BLaER1 treated with 17β-estradiol and CSF1 and Interleukin-3, amounts not matched to agents 10 nM and 100 nM (cell line): ENCODE results near the gene WDR86.

Experiments
- H3K27ac ChIP-seq, 11 experiments: shearing (Covaris generic); formaldehyde crosslinking; 2 replicates each; pipeline ENCODE4 v1.8.1; 2022
- H3K27me3 ChIP-seq, 11 experiments: shearing (Covaris generic); formaldehyde crosslinking; 2 replicates each; pipeline ENCODE4 v1.8.1; 2022
- H3K36me3 ChIP-seq, 11 experiments: shearing (Covaris generic); formaldehyde crosslinking; 2 replicates each; pipeline ENCODE4 v1.8.1; 2022
- H3K4me1 ChIP-seq, 10 experiments: shearing (Covaris generic); formaldehyde crosslinking; 2 replicates each; pipeline ENCODE4 v1.8.1; 2022
- H3K4me2 ChIP-seq, 11 experiments: shearing (Covaris generic); formaldehyde crosslinking; 2 replicates each; pipeline ENCODE4 v1.8.1; 2022
- H3K4me3 ChIP-seq, 10 experiments: shearing (Covaris generic); formaldehyde crosslinking; 2 replicates each; pipeline ENCODE4 v1.8.1; 2022
- H3K9ac ChIP-seq, 11 experiments: shearing (Covaris generic); formaldehyde crosslinking; 2 replicates each; pipeline ENCODE4 v1.8.1; 2022
- H3K9me3 ChIP-seq, 11 experiments: shearing (Covaris generic); formaldehyde crosslinking; replicated peaks in 1 of 11; 2 replicates each; pipeline ENCODE4 v1.8.1; 2022
- H4K20me1 ChIP-seq, 11 experiments: shearing (Covaris generic); formaldehyde crosslinking; 2 replicates each; pipeline ENCODE4 v1.8.1; 2022
- Cebpa-rat ChIP-seq, 11 experiments: shearing (Covaris generic); IDR thresholded peaks; 2 replicates each; pipeline ENCODE4 v1.8.1; 2022

The WDR86 gene

DNA sequence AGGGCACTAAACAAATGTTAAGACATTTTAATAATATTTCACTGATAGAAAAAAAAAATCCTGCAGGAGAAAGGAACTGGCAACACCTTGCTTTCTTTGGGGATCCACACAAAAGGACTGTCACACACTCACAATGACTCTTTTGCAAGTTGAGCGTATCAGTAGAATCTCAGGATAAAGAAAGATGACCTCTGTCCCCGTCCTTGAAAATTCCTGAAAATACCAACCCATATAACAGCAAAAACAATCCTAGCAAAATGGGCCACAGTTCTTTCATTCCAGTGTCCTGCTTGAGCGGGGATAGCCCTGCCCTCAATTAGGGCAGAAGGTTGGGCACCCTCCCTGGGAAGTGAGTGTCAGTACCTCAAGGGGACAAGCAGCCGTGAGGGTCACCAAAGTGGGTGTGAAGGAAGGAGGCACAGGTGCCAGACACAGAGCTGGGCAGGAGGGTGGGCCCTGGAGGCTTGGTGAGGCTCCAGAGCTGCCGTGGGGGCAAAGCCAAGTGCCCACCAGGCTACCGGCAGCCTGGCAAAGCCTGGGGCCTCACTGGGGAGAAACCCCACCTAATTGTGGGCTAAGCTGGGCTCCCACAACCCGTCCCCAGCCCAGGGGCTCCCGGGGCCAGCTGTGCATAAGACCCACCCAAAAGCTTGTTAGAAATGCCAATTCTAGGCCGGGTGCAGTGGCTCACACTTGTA is 2.8 kb downstream of the WDR86 start:
- H3K9ac ChIP-seq, result no peak overlapping the region
- H3K36me3 ChIP-seq, result no peaks in the 10 kb centered on the region
- H3K4me2 ChIP-seq, result no peak overlapping the region
- no peak for TF ChIP-seq Cebpa-rat (IDR thresholded peaks at IDR 0.05)
- no peak overlapping the region for H3K4me3 ChIP-seq
- H3K27me3 ChIP-seq, result peaks cover 63 to 75% (median 69%) of the 10 kb centered on the region in 11 experiments
- H3K9me3 ChIP-seq, result no peaks in the 10 kb centered on the region
- peaks cover 56 to 84% (median 75%) of the 10 kb centered on the region in 10 experiments for H3K4me1 ChIP-seq
- peaks cover 0 to 68% (median 22%) of the 10 kb centered on the region in 11 experiments; a peak in 13 of 22 replicates for H4K20me1 ChIP-seq
- H3K27ac ChIP-seq, result no peak overlapping the region

DNA sequence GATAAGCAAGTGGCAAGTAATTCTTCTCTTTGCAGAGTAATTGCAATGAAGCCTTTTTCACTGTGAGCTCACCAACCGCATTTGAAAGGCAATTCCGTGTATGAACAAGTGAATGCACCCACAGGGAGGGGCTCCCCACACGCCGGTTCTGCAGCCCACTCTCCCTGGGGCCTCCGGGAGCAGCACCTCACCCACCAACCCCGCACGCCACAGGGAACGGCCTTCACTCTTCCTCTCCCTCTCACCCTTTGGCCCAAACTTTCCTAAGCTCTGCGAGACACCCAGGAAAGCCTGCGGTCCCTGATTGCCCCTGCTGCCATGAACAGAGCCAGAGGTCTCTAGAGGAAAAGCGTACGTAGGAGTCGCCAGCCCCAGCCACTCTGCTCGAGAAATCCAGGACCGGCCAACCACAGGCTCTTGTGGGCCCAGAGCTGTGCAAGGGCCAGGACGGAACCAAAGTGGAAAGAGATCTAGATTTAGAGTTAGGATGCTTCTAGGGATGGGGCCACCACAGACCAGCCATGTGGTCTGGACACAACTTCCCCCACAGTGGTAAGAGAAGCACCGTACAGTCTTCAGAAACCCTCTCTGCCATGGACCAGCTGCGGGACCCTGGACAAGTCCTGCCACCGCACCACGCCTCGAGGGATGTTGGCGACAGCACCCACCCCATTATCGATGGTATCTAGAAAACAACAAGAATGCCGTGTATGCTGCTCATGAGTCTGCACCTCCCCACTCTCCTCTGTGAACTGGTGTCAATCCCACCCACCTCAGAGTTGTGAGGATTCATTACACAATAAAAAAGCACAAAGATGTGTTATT is 3.6 kb downstream of the WDR86 start:
- peaks cover 0 to 60% (median 19%) of the 10 kb centered on the region in 11 experiments; a peak in 13 of 22 replicates for H4K20me1 ChIP-seq
- no peak overlapping the region for H3K9ac ChIP-seq
- peak overlapping the region in 9 of 11 experiments; percentile 81 to 96 (median 85); a peak in 13 of 22 replicates for H3K4me2 ChIP-seq
- H3K4me3 ChIP-seq, result no peak overlapping the region
- H3K27me3 ChIP-seq, result peaks cover 55 to 68% (median 61%) of the 10 kb centered on the region in 11 experiments
- H3K4me1 ChIP-seq, result peaks cover 52 to 81% (median 72%) of the 10 kb centered on the region in 10 experiments
- H3K36me3 ChIP-seq, result no peaks in the 10 kb centered on the region
- no peak overlapping the region for H3K27ac ChIP-seq
- TF ChIP-seq Cebpa-rat (IDR thresholded peaks at IDR 0.05), result no peak
- H3K9me3 ChIP-seq, result no peaks in the 10 kb centered on the region

DNA sequence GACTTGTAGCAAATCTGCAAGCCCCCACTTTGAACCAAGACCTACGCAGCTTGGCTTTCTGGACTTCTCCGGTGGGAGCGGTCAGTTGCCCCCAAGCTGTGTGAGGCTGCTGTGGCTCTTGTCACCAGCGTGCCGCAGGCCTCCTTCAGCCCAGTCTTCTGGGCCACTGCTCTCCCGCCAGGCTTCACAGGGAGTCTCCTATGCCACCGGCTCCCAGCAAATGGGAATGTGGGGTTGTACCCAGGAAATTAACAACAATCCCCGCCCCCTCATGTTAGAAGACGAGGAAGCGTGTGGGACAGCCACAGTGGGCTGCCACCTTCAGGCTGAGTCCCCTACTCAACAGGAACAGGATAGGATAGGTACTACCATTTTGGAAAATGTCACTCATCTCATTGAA is 4.2 kb downstream of the WDR86 start:
- Histone ChIP-seq H3K4me1 (peaks cover 45 to 81% (median 72%) of the 10 kb centered on the region in 10 experiments), H3K36me3 (no peaks in the 10 kb centered on the region), H3K27ac (no peak overlapping the region), H3K9ac (no peak overlapping the region), H3K4me2 (peak overlapping the region; percentile 65 to 96 (median 84); a peak in 20 of 22 replicates), H3K27me3 (peaks cover 48 to 68% (median 55%) of the 10 kb centered on the region in 11 experiments), H4K20me1 (peaks cover 0 to 53% (median 12%) of the 10 kb centered on the region in 11 experiments; a peak in 12 of 22 replicates), H3K9me3 (no peaks in the 10 kb centered on the region), H3K4me3 (no peak overlapping the region)
- no peak for TF ChIP-seq Cebpa-rat (IDR thresholded peaks at IDR 0.05)

DNA sequence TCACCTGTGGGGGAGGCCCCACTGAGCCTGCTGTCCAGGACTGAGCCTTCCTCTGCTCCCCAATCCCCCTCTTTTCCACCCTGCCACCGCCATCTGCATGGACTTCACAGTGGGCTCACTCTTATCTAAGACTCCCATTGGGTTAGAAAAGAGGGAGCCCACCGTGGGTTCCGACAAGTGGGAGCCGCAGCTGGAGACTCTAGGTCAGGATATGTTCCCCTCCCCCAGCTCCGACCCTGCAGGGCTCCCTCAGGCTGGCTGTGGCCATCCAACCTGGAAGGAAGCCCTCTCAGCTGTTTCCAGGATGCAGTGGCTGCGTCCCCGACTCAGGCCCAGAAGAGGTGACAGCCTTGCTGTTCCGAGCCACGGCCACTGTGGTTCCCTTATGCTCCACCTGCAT is 4.8 kb downstream of the WDR86 start:
- peak overlapping the region; percentile 65 to 96 (median 84) for H3K4me2 ChIP-seq
- H3K9ac ChIP-seq, result peak overlapping the region in 1 of 11 experiments; percentile 38; a peak in 2 of 22 replicates

DNA sequence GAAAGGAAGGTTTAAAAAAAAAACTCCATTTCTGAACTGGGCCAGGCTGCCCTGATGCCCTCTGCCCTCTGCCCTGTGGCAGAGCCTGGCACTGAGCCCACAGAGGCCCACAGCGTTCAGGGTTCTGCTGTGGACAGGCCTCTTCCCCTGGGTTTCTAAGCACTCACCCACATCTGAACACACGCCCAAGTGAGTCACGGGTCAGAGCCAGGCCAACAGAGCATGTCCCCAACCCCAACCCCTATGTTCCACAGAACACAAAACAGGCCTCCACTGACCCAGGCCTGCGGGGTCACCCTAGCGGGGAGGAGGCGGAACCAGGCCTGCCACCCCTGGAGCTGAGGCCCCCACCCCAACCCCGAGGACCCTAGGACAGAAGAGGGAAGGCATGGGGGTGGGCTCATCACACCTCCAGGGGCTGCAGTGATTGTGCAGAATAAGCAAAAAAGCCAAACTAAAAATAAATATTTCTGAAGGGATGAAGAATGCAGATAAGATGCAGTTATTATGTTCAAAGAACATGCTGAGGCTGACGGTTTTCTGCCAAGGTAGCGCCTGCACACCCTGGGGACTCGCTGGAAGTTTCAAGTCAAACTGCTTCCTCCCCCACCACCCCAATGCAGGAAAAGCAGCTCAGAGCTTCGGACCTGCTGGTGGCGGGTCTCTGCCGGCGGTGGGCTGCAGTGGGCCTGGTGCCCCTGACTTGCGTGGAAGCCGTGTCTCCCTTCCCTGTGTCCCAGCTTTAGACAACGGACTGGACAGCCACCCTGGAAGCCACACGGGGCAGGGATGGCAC is 5.4 kb downstream of the WDR86 start:
- peaks cover 0 to 42% (median 3%) of the 10 kb centered on the region in 11 experiments; a peak in 7 of 22 replicates for H4K20me1 ChIP-seq
- H3K9ac ChIP-seq, result peak overlapping the region in 3 of 11 experiments; percentile 7 to 38 (median 24); a peak in 4 of 22 replicates
- no peaks in the 10 kb centered on the region for H3K36me3 ChIP-seq
- H3K27ac ChIP-seq, result no peak overlapping the region
- no peak for TF ChIP-seq Cebpa-rat (IDR thresholded peaks at IDR 0.05)
- H3K9me3 ChIP-seq, result no peaks in the 10 kb centered on the region
- H3K4me1 ChIP-seq, result peaks cover 33 to 81% (median 71%) of the 10 kb centered on the region in 10 experiments
- H3K4me3 ChIP-seq, result peak overlapping the region in 2 of 10 experiments; percentile 26 to 32; a peak in 2 of 20 replicates
- H3K27me3 ChIP-seq, result peaks cover 36 to 59% (median 43%) of the 10 kb centered on the region in 11 experiments
- H3K4me2 ChIP-seq, result peak overlapping the region; percentile 65 to 96 (median 84)

More for the DNA sequence above, 4.8 kb downstream of the WDR86 start:
- Histone ChIP-seq H3K4me3 (peak overlapping the region in 2 of 10 experiments; percentile 26 to 32; a peak in 2 of 20 replicates), H4K20me1 (peaks cover 0 to 48% (median 7%) of the 10 kb centered on the region in 11 experiments; a peak in 10 of 22 replicates), H3K9me3 (no peaks in the 10 kb centered on the region), H3K27ac (no peak overlapping the region), H3K4me1 (peaks cover 40 to 81% (median 72%) of the 10 kb centered on the region in 10 experiments), H3K36me3 (no peaks in the 10 kb centered on the region), H3K27me3 (peaks cover 43 to 64% (median 49%) of the 10 kb centered on the region in 11 experiments)
- no peak for TF ChIP-seq Cebpa-rat (IDR thresholded peaks at IDR 0.05)

DNA sequence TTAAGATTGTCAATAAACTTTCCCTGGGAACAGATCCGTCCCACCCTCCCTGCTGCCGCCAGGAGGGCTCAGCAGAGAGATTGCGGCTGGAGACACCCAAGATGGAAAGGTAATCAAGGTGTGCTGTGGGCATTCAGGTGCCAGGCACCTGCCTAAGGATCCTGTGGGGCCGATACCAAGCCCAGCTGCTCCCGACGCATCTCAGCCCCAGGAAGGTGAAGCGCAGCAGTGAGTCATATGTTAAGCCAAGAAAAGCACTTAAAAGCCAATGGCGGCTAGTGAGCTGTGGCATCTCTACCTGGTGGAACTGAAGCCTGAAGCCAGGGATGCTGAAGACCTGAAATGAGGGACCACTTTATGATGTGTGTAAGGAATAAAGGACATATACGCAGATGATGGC is 6.1 kb downstream of the WDR86 start:
- Histone ChIP-seq H3K27ac (no peak overlapping the region), H3K36me3 (no peaks in the 10 kb centered on the region), H4K20me1 (peaks cover 0 to 36% (median 0%) of the 10 kb centered on the region in 11 experiments; a peak in 3 of 22 replicates), H3K9ac (peak overlapping the region in 2 of 11 experiments; percentile 24 to 38; a peak in 2 of 22 replicates), H3K4me3 (no peak overlapping the region), H3K4me2 (peak overlapping the region; percentile 65 to 96 (median 84)), H3K27me3 (peaks cover 30 to 53% (median 36%) of the 10 kb centered on the region in 11 experiments), H3K4me1 (peaks cover 28 to 81% (median 68%) of the 10 kb centered on the region in 10 experiments), H3K9me3 (no peaks in the 10 kb centered on the region)
- no peak for TF ChIP-seq Cebpa-rat (IDR thresholded peaks at IDR 0.05)

DNA sequence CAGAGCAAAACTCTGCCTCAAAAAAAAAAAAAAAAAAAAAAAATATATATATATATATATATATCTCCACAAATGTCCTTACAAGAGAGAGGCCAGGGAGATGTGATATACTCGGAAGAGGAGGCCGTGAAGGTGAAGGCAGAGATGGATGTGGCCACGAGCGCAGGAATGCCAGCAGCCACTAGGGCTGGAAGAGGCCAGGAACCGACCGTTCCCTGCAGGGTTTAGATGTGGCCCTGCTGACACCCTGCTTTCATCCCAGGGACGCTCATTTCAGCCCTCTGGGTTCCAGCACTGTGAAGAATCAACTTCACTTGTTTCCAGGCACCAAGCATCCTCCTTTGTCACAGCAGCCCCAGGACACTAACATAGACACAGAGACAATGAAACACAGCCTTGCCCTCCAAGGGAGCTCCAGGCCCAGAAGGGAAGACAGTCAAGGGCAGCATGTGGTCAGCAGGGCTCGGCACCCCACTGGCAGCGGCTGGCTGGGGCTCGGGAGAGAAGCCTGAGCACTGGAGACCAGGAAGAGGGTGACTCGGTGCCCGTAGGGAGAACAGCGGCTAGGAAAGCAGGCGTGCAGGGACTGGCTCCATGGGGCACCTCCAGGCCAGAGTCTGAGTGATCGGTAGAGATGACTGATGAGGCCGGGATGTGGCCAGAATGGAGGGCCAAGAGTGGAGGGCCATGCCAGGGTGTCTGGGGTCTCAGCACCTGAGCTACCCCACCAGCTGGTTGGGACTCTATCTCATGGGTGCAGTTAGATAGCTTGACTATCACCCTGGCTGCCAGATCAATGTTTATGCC is 7.6 kb downstream of the WDR86 start:
- H4K20me1 ChIP-seq, result peaks cover 0 to 30% (median 0%) of the 10 kb centered on the region in 11 experiments; a peak in 3 of 22 replicates
- H3K4me1 ChIP-seq, result peaks cover 25 to 76% (median 63%) of the 10 kb centered on the region in 10 experiments
- no peaks in the 10 kb centered on the region for H3K36me3 ChIP-seq
- no peak for TF ChIP-seq Cebpa-rat (IDR thresholded peaks at IDR 0.05)
- H3K27me3 ChIP-seq, result peaks cover 15 to 37% (median 21%) of the 10 kb centered on the region in 11 experiments
- H3K27ac ChIP-seq, result no peak overlapping the region
- H3K9ac ChIP-seq, result no peak overlapping the region
- H3K4me2 ChIP-seq, result peak overlapping the region in 8 of 11 experiments; percentile 81 to 96 (median 88); a peak in 13 of 22 replicates
- no peak overlapping the region for H3K4me3 ChIP-seq
- H3K9me3 ChIP-seq, result peaks cover 6 to 10% (median 8%) of the 10 kb centered on the region in 11 experiments; a peak in 20 of 22 replicates
